NT2/D1 (cell line): ENCODE data around the gene ANK2.

ENCODE experiments used
- SUZ12 ChIP-seq: IDR thresholded peaks from 2 replicates; pipeline ENCODE4 v1.6.1; 2011; ENCODE audit not compliant: insufficient read length, insufficient read depth; ENCODE audit errors: extremely low read depth
- YY1 ChIP-seq: IDR thresholded peaks from 2 replicates; pipeline ENCODE4 v1.6.1; 2011; ENCODE audit not compliant: insufficient read length, insufficient read depth
- ZNF274 ChIP-seq: IDR thresholded peaks from 2 replicates; pipeline ENCODE4 v1.6.1; 2011; ENCODE audit warnings: mild to moderate bottlenecking, low read depth, low read length

DNA sequence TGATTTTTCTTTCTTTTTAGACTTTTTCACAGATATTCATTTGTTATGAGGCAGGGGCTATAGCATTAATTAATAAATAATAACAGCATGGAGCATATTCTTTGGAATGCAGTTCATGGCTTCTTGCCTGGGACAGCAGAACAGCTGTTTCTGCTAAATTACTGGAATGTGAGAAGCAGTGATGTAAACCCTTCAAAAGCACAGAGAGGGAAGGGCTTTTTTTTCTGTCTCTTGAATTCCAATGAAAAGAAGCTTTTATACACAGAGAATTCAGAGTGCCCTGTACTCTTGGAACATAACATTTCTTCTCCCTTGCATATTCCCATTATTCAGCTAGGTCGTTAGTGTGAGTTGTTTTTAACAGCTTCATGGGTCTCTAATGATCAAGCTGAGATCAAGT, 28.5 kb upstream of the ANK2 start:
- TF ChIP-seq YY1, result no peak
- no peak for TF ChIP-seq SUZ12
- no peak for TF ChIP-seq ZNF274
